Measurements from ENCODE around the gene KYNU.

GRCh38 chr2:142867136-142867535 is 10.3 kb upstream of the KYNU start:
- TF ChIP-seq CTCF (conservative IDR thresholded peaks at IDR 0.05): no peak
- TF ChIP-seq EZH2 (IDR thresholded peaks at IDR 0.05; ENCODE audit: low read depth): no peak

Data from PC-9 (cell line).